Memory B cell (primary cell): Measurements from ENCODE around the gene BRD1.

Experiments
- ATAC-seq: fragments of 150-1000 bp; cut with Tn5 transposase; 2 replicates; pipeline ENCODE4 v1.10.0; 2021; ENCODE audit warnings: low read depth, mild to moderate bottlenecking, moderate library complexity
- DNase-seq, 2 donors: peaks; one replicate each; pipeline ENCODE4 v3.0.0; 2022; ENCODE audit warnings: low spot score in 2 of 2
- H3K27ac Mint-ChIP-seq: one replicate; pipeline ENCODE4 v1.8.0; 2022; ENCODE audit warnings: mild to moderate bottlenecking, moderate library complexity, mixed read lengths
- H3K27me3 Mint-ChIP-seq: one replicate; pipeline ENCODE4 v1.8.0; 2022; ENCODE audit warnings: mixed read lengths
- H3K36me3 Mint-ChIP-seq: one replicate; pipeline ENCODE4 v1.8.0; 2022; ENCODE audit warnings: mild to moderate bottlenecking, mixed read lengths
- H3K4me1 Mint-ChIP-seq: one replicate; pipeline ENCODE4 v1.8.0; 2022; ENCODE audit warnings: mixed read lengths
- H3K4me3 Mint-ChIP-seq: one replicate; pipeline ENCODE4 v1.8.0; 2022; ENCODE audit warnings: mild to moderate bottlenecking, moderate library complexity, mixed read lengths
- H3K9me3 Mint-ChIP-seq: one replicate; pipeline ENCODE4 v1.8.0; 2022; ENCODE audit warnings: mixed read lengths

Gene BRD1

GRCh38 chr22:49793871-49794270, 33.8 kb downstream of the BRD1 start:
- no peaks in the 10 kb centered on the region for H3K9me3 Mint-ChIP-seq
- ATAC-seq: no peak

DNA sequence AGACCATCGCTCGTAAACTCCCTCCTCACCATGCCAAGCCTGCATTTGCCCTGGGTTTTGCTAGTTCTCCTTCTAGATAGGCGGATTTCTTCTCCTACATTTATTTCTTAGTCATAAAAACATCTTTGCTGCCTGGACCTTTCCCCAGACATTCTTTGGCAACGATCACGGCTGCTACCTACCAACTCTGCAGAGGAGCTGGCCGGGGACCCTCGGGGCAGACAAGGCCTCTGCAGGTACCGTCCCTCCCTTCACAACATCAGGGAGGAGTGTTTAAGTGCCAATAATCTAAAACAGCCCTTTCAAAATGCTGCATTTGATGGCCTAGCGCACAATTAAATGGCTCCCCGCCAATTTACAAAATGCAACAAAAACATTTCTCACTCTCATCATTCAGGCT, 34.4 kb downstream of the BRD1 start:
- Mint-ChIP-seq H3K4me3 (no peak overlapping the region), H3K36me3 (peaks cover 31% of the 10 kb centered on the region), H3K27me3 (no peaks in the 10 kb centered on the region), H3K4me1 (peaks cover 9% of the 10 kb centered on the region), H3K27ac (no peak overlapping the region), H3K9me3 (no peaks in the 10 kb centered on the region)
- no peak for ATAC-seq
- no peak for DNase-seq

More at GRCh38 chr22:49793871-49794270, 33.8 kb downstream of the BRD1 start:
- Mint-ChIP-seq H3K4me1 (peaks cover 9% of the 10 kb centered on the region), H3K36me3 (peaks cover 34% of the 10 kb centered on the region), H3K4me3 (no peak overlapping the region), H3K27ac (no peak overlapping the region), H3K27me3 (no peaks in the 10 kb centered on the region)
- DNase-seq: no peak

DNA sequence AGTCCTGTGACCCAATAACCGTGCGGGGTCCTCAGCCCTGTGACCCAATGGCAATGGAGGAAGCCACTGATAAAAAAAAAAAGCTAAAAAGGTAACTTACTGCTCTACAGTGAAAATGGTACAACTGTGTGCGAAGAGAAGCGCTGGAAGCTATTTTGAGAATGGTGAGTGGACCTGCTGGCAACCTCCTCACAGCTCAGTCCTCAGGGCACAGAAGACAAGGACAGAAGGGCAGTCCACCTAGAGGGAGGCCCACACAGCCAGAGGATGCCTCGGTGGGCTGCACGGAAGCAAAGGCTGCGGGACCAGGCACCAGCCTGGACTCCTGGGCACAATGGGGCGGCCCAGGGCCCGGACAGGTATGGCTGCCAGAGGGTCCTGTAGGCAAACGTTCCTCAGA, 35.6 kb downstream of the BRD1 start:
- no peak overlapping the region for H3K4me3 Mint-ChIP-seq
- ATAC-seq: no peak
- DNase-seq: no peak
- H3K4me1 Mint-ChIP-seq: peaks cover 9% of the 10 kb centered on the region
- H3K36me3 Mint-ChIP-seq: peaks cover 29% of the 10 kb centered on the region
- no peak overlapping the region for H3K27ac Mint-ChIP-seq
- no peaks in the 10 kb centered on the region for H3K9me3 Mint-ChIP-seq
- no peaks in the 10 kb centered on the region for H3K27me3 Mint-ChIP-seq

DNA sequence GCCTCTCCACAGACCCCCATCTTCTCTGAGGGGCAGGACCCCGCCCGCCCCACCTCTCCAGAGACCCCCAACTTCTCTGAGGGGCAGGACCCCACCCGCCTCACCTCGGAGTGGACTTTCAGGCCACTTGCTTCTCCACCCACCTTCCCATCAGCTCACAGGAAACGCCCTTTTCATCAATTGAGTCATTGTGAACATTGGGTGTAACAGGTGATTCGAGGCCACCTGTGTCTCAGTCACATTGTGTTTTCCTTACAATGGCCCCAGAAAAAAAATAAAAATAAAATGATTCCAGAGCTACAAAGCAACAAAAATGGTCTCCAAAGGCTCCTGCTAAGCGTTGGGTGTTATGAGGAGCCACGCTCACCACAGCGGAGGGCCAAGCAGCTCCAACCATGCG, 36.0 kb downstream of the BRD1 start:
- DNase-seq (no peak), ATAC-seq (no peak)
- no peaks in the 10 kb centered on the region for H3K9me3 Mint-ChIP-seq
- H3K4me1 Mint-ChIP-seq: peaks cover 9% of the 10 kb centered on the region
- no peaks in the 10 kb centered on the region for H3K27me3 Mint-ChIP-seq
- H3K27ac Mint-ChIP-seq: no peak overlapping the region
- no peak overlapping the region for H3K4me3 Mint-ChIP-seq
- peaks cover 29% of the 10 kb centered on the region for H3K36me3 Mint-ChIP-seq

- DNase-seq: no peak
- Mint-ChIP-seq H3K27me3 (no peaks in the 10 kb centered on the region), H3K36me3 (peaks cover 27% of the 10 kb centered on the region), H3K4me3 (no peak overlapping the region), H3K9me3 (no peaks in the 10 kb centered on the region), H3K4me1 (peaks cover 9% of the 10 kb centered on the region), H3K27ac (no peak overlapping the region)
- no peak for ATAC-seq
Measured at GRCh38 chr22:49790912-49791311, 36.8 kb downstream of the BRD1 start.

DNA sequence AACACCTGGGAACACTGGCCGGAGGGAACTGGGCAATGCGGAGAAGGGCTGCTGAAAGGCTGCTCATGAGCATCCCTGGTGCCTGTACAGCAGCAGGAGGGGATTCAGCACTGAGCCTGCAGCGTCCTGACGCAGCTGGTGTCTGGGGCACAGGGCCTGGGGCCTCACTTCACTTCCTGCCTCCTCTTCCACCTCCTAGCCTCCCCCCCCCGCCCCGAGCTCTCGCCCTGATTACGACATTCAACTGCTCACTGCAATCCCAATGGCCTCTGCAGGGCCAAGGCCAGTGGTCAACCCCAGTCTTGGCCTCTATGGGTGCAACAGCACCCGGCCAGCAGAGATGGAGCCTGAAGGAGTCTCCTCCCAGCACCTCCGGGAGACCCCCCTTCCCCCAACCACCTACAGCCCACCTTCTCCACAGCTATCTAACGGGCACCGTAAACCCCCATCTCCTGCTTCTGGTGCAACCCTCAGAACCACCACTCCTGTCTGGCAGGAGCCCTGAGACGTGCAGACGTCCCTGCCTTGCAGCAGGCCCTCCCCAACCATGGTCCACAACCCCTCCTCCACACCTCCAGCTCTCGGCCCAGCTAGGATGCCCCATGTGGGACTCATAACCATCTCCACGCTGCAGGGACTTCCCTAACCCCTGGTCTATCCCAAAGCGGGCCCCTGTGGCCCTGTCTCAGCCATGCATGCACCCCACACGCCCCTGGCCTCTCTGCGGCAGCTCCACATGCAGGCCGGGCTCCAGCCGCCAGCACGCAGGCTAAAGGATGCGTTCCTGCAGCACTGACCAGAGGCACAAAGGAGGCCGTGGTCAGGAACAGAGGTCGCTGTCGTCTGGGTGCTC, 38.2 kb downstream of the BRD1 start:
- no peak for ATAC-seq
- Mint-ChIP-seq H3K4me3 (no peak overlapping the region), H3K36me3 (peaks cover 18% of the 10 kb centered on the region), H3K27me3 (no peaks in the 10 kb centered on the region), H3K4me1 (peaks cover 9% of the 10 kb centered on the region), H3K27ac (no peak overlapping the region), H3K9me3 (no peaks in the 10 kb centered on the region)
- DNase-seq: no peak

DNA sequence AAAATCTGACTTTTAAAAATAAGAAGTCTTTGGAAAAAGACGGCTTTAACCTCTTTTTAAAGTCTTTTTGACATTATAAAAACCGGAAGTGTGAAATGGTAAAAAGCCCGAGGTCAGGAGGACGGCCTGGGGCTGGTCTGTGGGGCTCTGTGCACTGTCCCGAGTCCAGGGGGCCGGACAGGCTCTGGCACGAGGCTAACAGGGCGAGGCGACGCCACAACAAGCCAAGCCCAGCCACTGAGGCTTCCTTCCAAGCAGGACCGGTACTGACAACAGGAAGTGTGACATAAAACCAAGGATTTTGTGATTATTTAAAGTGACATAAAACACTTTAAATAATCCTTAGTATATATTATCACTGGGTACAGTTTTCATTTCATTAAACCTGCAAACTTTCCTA, 39.2 kb downstream of the BRD1 start:
- no peak for ATAC-seq
- Mint-ChIP-seq H3K4me1 (peaks cover 11% of the 10 kb centered on the region), H3K27me3 (no peaks in the 10 kb centered on the region), H3K36me3 (peaks cover 20% of the 10 kb centered on the region), H3K4me3 (no peak overlapping the region), H3K27ac (peak overlapping the region; percentile 14), H3K9me3 (no peaks in the 10 kb centered on the region)
- no peak for DNase-seq

GRCh38 chr22:49787861-49788260, 39.8 kb downstream of the BRD1 start:
- H3K36me3 Mint-ChIP-seq: peaks cover 18% of the 10 kb centered on the region
- peaks cover 13% of the 10 kb centered on the region for H3K4me1 Mint-ChIP-seq
- H3K4me3 Mint-ChIP-seq: no peak overlapping the region
- no peaks in the 10 kb centered on the region for H3K9me3 Mint-ChIP-seq
- DNase-seq (no peak), ATAC-seq (no peak)
- no peaks in the 10 kb centered on the region for H3K27me3 Mint-ChIP-seq
- H3K27ac Mint-ChIP-seq: peak overlapping the region; percentile 14

DNA sequence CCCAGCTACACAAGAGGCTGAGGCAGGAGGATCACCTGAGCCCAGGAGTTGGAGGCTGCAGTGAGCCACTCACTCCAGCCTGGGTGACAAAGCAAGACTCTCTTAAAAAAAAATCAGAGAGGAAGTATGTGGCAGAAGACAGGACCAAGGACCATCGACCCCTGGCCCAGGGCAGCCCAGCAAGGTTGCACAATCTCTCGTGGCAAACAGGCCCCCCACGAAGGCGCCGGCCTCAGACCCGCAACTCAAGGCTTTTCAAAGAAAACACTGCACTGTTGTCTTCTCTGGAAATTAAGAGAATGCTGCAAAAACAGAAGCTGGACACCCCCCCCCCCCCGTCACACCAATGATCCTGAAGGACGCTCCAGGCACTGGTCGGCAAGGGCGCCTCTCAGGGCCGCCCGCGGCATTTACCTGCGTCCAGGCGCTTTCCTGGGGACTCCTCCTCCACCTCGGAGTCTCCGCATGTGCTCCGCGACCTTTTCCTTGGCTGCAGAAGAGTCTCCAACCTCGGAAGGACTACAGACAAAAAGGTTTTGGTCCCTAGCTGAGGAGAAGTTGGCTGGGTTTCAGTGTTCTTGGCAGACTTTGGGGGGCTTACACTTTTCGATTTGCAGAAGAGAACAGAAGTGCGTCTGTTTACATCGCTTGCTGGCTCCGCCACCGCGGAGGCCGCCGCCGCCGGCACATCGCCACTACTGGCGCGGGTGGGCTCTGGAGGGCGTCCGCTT, 40.5 kb downstream of the BRD1 start:
- Mint-ChIP-seq H3K27ac (no peak overlapping the region), H3K4me3 (no peak overlapping the region), H3K4me1 (peaks cover 13% of the 10 kb centered on the region), H3K36me3 (peaks cover 18% of the 10 kb centered on the region), H3K27me3 (no peaks in the 10 kb centered on the region), H3K9me3 (no peaks in the 10 kb centered on the region)
- DNase-seq: no peak
- ATAC-seq: no peak

DNA sequence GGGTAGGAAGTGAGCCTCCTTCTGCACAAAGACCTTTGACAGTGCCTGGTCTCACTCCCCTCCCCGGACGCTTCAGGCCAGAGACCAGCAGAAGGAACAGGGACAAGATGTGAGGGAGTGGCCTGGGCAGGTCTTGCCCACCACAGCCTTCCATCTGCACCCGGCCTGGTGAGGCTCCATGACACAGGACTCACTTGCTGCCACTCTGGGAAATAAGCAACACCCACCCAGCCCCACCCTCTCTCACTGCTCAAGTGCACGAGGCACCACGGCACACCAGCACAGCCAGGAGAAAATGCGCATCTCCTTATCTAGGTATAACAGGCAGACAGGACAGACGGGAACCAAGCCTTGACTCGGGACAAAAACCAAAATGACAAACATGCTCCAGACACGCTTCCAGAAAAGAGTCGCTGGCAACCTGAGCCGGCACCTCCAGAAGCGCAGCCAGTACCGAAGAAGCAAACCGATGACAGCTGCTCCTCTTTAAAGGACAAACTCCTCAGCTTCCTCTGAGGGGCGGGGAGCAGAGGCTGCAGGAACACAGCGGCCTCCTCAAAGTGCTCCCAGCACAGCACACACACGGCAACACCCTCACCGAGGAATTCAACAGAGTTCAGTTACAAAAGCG, 41.7 kb downstream of the BRD1 start:
- no peaks in the 10 kb centered on the region for H3K27me3 Mint-ChIP-seq
- ATAC-seq (no peak), DNase-seq (no peak)
- peaks cover 11% of the 10 kb centered on the region for H3K4me1 Mint-ChIP-seq
- H3K27ac Mint-ChIP-seq: no peak overlapping the region
- H3K9me3 Mint-ChIP-seq: no peaks in the 10 kb centered on the region
- H3K36me3 Mint-ChIP-seq: peaks cover 16% of the 10 kb centered on the region
- no peak overlapping the region for H3K4me3 Mint-ChIP-seq

DNA sequence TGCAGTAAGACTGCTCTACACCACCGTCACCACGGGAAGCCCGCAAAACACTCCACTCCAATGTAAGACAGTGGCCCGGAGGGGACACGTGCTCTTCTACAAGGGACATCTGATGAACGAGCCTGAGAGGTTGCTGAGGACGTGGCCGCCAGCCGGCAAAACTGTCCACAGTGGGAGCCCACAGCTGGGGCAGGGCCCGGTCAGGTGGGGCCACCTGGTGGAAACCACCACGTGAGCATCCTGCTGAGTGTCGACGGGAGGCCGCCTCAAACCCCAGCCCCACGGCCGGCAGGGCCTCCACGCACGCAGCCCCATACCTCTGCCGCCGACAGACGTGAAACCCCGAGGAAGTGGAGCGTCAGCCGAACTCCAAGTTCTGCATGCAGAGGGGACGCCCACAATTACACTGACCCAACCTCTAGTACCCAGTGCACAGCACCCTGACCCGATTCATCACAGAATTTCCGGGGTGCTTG, 42.6 kb downstream of the BRD1 start:
- peaks cover 8% of the 10 kb centered on the region for H3K4me1 Mint-ChIP-seq
- H3K27ac Mint-ChIP-seq: no peak overlapping the region
- ATAC-seq: no peak
- H3K27me3 Mint-ChIP-seq: no peaks in the 10 kb centered on the region
- no peaks in the 10 kb centered on the region for H3K9me3 Mint-ChIP-seq
- no peak for DNase-seq
- no peak overlapping the region for H3K4me3 Mint-ChIP-seq
- H3K36me3 Mint-ChIP-seq: peaks cover 12% of the 10 kb centered on the region

DNA sequence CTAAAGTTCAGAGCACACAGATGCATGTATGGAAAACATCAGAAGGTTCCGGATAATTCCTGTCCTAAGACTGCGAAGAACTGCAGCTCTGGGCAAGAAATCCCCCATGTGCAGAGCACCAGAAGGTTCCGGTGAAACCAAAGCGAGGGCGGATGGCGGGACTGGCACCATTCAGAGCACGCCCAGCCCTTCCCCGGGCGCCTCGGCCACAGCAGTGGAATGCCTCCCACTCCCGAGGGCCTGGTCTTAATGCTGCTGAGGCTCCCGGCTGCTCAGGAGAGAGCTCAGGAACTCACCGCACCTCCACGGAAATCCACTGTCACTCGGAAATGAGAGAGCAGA, 43.1 kb downstream of the BRD1 start:
- Mint-ChIP-seq H3K27ac (no peak overlapping the region), H3K4me3 (no peak overlapping the region), H3K9me3 (no peaks in the 10 kb centered on the region), H3K36me3 (peaks cover 12% of the 10 kb centered on the region), H3K4me1 (peaks cover 6% of the 10 kb centered on the region), H3K27me3 (no peaks in the 10 kb centered on the region)
- DNase-seq (no peak), ATAC-seq (no peak)

- Mint-ChIP-seq H3K4me3 (no peak overlapping the region), H3K27ac (no peak overlapping the region), H3K27me3 (no peaks in the 10 kb centered on the region), H3K36me3 (peaks cover 12% of the 10 kb centered on the region), H3K9me3 (no peaks in the 10 kb centered on the region), H3K4me1 (peaks cover 5% of the 10 kb centered on the region)
- ATAC-seq (no peak), DNase-seq (no peak)
Measured at GRCh38 chr22:49783926-49784629, 43.6 kb downstream of the BRD1 start.
